Aorta (tissue), 5 donors: ENCODE data around the gene ZBTB22. TPM values are rescaled to one million over a fixed set of nuclear protein-coding genes. Genes with fewer than 3 reads are reported as not detected.
A peak's percentile ranks its signal among the peaks of the same experiment; 100 is the strongest.

Experiments used
- ATAC-seq: fragments of 200-7000 bp; cut with Tn5 transposase; one replicate; pipeline ENCODE4 v1.9.1; 2022; ENCODE audit warnings: moderate library complexity; ENCODE audit not compliant: low FRiP score
- DNase-seq, 2 donors: peaks; one replicate each; pipeline ENCODE4 v3.0.0-alpha.2; 2020
- H3K27ac ChIP-seq, 2 donors: one replicate each; pipeline ENCODE4 v1.5.1; 2013; ENCODE audit warnings: low read length in 2 of 2, mild to moderate bottlenecking in 2 of 2, moderate library complexity in 2 of 2, control low read depth in 1 of 2, inconsistent platforms in 1 of 2, low read depth in 1 of 2
- H3K27me3 ChIP-seq, 2 donors: one replicate each; pipeline ENCODE4 v1.6.1; 2013; ENCODE audit warnings: control low read depth in 1 of 2, low read length in 1 of 2, mild to moderate bottlenecking in 1 of 2, moderate library complexity in 1 of 2; ENCODE audit not compliant: insufficient read depth in 2 of 2, control insufficient read depth in 1 of 2
- H3K36me3 ChIP-seq, 2 donors: one replicate each; pipeline ENCODE4 v1.6.1; 2013; ENCODE audit warnings: control low read depth in 1 of 2, low read length in 1 of 2, mild to moderate bottlenecking in 1 of 2; ENCODE audit not compliant: insufficient read depth in 2 of 2, control insufficient read depth in 1 of 2
- H3K4me1 ChIP-seq, 2 donors: one replicate each; pipeline ENCODE4 v1.6.1; 2013; ENCODE audit warnings: low read length in 2 of 2, control low read depth in 1 of 2, mild to moderate bottlenecking in 1 of 2, moderate library complexity in 1 of 2; ENCODE audit not compliant: insufficient read depth in 2 of 2, control insufficient read depth in 1 of 2
- H3K4me3 ChIP-seq, 2 donors: one replicate each; pipeline ENCODE4 v1.5.1; 2013; ENCODE audit warnings: low read length in 2 of 2, control low read depth in 1 of 2, mild to moderate bottlenecking in 1 of 2
- H3K9me3 ChIP-seq: one replicate; pipeline ENCODE4 v1.6.1; 2013; ENCODE audit warnings: mild to moderate bottlenecking, low read length; ENCODE audit not compliant: control insufficient read depth
- WGBS, 2 donors: extraction: QIAGEN DNeasy Blood & Tissue Kit; methylation state at CpG; one replicate each; pipeline ENCODE4 v1.1.7; 2013; 5-methylcytosine and 5-hydroxymethylcytosine counted together
- intact Hi-C, 2 donors: fragments of 100-400 bp; cut with DNase I; formaldehyde crosslinking; loops; one replicate each; pipeline versions ENCODE4 v1.14.2 to v1.15.0; 2022
- microRNA-seq, 2 donors: library from miRNA; unstranded; fragments of <30 nt; microRNA quantifications; one replicate each; pipeline ENCODE4 v1.2.0, GENCODE V29; 2020
- polyA plus RNA-seq, 2 donors: library from polyadenylated mRNA; stranded (reverse); fragments of 200-250 nt; gene quantifications; one replicate each; pipeline ENCODE4 v1.2.3, GENCODE V29; 2013
- total RNA-seq, 2 donors: library from RNA; stranded (reverse); fragmentation: NEBNext Ultra II Directional; extraction: Animal tissue kit (Norgen Biotek cat#: 25700); gene quantifications; one replicate each; pipeline ENCODE4 v1.2.1, GENCODE V29; 2021
- donor health status: healthy with polysubstance abuse.
- donor health status: Bipolar disorder and iron deficiency.
- donor health status: DM: no; HTN: no; CAD: no.
- donor health status: DM: no; HTN: no; CAD: no.
- donor health status: DM: yes; HTN: yes; CAD: no.

The ZBTB22 gene
- total and polyA plus RNA-seq, 4 donors: 6.4 to 21.3 (median 18.2) TPM

DNA sequence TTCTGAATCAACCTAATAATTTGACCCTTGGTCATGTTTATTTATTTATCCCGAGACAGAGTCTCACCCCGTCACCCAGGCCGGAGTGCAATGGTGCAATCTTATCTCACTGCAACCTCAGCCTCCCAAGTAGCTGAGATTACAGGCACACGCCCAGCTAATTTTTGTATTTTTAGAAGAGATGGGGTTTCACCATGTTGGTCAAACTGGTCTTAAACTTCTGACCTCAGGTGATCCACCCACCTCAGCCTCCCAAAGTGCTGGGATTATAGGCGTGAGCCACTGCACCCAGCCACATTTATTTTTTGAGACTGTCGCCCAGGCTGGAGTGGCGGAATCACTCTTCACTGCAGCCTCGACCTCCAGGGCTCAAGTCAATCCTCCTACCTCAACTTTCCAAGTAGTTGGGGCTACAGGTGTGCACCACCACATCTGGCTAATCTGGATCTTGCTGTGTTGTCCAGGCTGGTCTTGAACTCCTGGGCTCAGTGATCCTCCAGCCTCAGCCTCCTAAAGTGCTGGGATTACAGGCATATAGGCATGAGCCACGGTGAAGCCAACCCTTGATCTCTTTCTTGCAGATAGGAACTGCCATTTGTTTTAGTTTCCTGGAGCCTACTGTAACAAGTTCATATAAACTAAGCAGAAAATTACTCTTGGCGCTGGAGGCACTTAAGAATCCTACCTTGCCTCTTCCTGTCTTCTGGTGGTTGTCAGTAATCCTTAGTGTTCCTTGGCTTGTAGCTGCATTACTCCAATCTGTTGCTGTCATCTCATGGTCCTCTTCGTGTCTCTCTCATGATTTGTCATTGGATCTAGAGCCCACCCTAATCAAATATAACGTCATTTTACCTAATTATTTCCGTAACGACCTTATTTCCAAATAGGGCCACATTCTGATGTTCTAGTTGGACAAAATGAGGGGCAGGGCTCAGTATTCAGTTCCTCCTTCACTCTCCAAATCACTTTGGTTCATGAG, 43.3 kb downstream of the ZBTB22 start:
- Histone ChIP-seq H3K4me1 (no peaks in the 10 kb centered on the region), H3K36me3 (no peaks in the 10 kb centered on the region), H3K4me3 (no peak overlapping the region), H3K27me3 (no peaks in the 10 kb centered on the region), H3K27ac (no peak overlapping the region), H3K9me3 (no peaks in the 10 kb centered on the region)
- peak; percentile 36 to 40 for DNase-seq
- WGBS, 2 donors: 67 to 71% methylated on average over 14 of the region's 14 CpGs
- ATAC-seq: no peak
- intact Hi-C loops: no loop called here

DNA sequence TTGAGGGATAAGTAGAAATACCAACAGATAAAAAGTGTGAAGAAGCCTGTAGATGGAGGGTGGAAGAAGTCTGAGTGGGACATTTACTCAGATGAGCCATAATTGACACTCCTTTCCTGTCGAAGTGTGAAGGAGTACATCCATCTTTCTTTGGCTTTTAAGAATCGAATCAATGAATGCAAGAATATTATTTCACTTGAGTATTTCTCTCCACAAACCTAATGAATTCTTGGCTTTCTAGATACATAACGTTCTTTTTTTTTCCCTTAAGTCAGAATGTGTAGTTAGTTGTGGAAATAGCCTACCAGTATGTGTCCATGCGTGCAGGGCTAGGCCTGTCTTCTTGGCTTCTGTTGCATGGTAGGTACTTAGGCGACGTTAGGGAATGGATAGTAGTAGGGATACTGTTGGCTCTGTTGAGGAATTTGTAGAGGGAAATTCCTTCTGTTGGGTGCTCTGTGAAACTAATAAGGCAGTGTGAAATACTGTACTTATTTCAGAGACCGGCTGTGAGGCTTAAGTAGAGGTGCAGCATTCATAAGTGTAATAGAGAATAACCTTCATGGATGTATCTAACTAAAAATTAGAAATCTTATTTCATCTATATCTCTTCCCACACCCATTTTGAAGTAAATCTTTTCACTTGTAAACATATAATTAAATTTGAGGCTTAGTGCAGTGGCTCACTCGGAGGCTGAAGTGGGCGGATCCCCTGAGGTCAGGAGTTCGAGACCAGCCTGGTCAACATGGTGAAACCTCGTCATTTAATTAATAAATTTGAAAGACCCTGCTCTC, 44.2 kb downstream of the ZBTB22 start:
- no peaks in the 10 kb centered on the region for H3K4me1 ChIP-seq
- DNase-seq (peak in 1 of 2 donors; percentile 11), ATAC-seq (no peak)
- H3K27me3 ChIP-seq: no peaks in the 10 kb centered on the region
- no peak overlapping the region for H3K27ac ChIP-seq
- H3K9me3 ChIP-seq: no peaks in the 10 kb centered on the region
- intact Hi-C loops: no loop called here
- WGBS, 2 donors: 68 to 70% methylated on average over 11 of the region's 11 CpGs
- no peak overlapping the region for H3K4me3 ChIP-seq
- H3K36me3 ChIP-seq: no peaks in the 10 kb centered on the region

DNA sequence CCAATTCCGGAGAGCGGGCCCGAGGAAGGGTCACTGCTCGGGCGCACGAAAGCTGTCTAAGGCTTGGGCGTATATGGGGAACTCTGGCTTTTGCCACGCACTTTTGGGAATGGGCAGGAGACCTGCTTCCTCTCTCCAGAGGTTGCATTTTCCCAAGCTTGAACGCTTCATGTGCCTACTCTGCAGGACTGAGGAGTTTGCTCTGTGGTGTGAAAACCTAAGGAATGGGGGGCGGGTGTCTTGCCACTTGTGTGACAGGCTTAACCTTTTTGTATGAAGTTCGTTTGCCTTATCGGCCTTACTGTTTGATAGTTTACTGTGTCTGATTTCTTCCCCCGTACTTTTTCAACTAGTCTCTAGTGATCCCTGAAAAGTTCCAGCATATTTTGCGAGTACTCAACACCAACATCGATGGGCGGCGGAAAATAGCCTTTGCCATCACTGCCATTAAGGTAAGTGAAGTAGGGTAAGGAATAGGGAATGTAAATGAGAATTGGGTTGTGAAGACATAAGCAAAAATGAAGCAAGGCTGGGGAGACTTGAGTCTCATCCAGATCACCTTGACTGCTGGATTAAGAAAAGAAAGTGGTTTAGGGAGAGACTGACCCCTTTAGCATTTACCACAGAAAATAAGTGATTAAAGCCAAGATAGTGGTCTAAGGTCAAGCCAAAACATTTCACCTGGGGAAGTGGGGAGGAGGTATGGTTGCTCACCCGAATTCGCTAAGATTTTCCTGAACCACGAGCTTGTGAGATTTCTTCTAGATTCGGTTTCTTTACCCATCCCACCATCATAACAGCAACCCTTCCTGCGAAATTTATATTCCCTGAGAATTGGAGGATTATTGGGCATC, 45.0 kb downstream of the ZBTB22 start:
- Histone ChIP-seq H3K27ac (peak overlapping the region in 1 of 2 donors; percentile 68), H3K4me1 (no peaks in the 10 kb centered on the region), H3K36me3 (no peaks in the 10 kb centered on the region), H3K4me3 (peak overlapping the region; percentile 41 to 53), H3K9me3 (no peaks in the 10 kb centered on the region), H3K27me3 (no peaks in the 10 kb centered on the region)
- intact Hi-C loops: no loop called here
- DNase-seq (no peak), ATAC-seq (peak; percentile 30)
- 12 to 14% methylated on average over 22 of the region's 22 CpGs for WGBS, 2 donors

DNA sequence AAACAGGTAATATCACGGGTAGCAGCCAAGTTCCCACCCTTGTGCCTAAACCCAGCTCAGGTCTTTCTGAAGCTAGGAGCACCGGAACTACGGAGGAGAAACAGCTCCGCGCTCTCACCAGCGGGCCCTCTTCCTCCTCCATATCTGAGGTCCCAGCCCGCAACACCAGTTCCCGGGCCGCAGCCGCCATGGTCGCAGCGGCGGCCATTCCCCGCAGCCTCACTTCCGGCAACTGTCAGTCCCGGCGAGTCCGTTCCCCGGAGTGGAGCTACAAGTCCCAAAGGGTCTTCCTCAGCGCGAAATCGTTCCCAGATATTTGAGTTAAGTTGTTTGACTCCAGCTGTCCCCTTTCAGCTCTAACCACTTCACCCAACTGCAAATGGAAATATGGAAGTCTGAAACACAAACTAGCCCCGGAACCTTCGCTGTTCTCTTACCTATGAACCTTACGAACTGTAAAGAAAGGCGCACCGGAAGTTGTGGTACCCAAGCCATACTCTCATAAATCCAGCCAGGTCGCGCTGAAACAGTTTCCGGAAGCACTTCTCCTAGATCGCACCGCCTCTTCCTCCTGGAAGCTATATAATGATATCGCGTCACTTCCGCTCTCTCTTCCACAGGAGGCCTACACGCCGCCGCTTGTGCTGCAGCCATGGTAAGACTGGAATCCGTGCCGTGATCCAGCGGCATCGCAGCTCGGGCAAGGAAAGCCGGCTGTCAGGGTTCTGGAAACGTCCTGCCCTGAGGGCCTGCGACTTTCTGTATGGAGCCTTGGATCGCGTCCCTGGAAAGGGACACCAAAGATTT, 45.9 kb downstream of the ZBTB22 start, which contains the start of the genes RPS18 and VPS52:
Gene RPS18 (plus strand): TSS at position 608 of the 807 bp plus-strand sequence. CDS start 45 bp downstream, at position 653.
Gene VPS52 (minus strand): TSS at position 409 of the 807 bp plus-strand sequence. CDS start 201 bp downstream, at position 208.
- 0% methylated on average over 48 of the region's 48 CpGs for WGBS, 2 donors

DNA sequence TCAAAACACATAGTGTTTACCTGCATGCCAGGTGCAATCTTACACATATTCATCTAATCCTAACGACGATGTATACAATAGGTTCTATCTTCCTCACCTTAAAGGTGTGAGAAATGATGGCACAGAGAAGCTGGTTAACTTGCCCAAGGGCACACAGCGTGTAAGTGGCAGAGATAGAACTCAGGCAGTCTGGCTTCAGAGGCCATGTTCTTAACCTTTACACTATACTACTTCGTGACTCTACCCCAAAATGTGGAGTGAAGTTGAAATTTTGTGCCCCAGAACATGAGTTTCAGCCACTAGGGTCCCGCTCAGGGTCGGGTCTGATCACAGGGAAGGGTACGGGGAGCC, 46.5 kb downstream of the ZBTB22 start:
- intact Hi-C loops: no loop called here
- H3K4me1 ChIP-seq: no peaks in the 10 kb centered on the region
- H3K9me3 ChIP-seq: no peaks in the 10 kb centered on the region
- no peaks in the 10 kb centered on the region for H3K27me3 ChIP-seq
- 2% methylated on average over 7 of the region's 7 CpGs for WGBS, 2 donors
- ATAC-seq (no peak), DNase-seq (no peak)
- H3K36me3 ChIP-seq: peaks cover 0 to 3% of the 10 kb centered on the region in 2 donors
- H3K4me3 ChIP-seq: peak overlapping the region; percentile 63 to 84
- H3K27ac ChIP-seq: peak overlapping the region; percentile 56 to 67

More for the DNA sequence above, 45.9 kb downstream of the ZBTB22 start, which contains the start of the genes RPS18 and VPS52:
- intact Hi-C loops: no loop called here
- H3K27ac ChIP-seq: peak within 1 kb of the TSS; percentile 67 to 68
- no peaks in the 10 kb centered on the region for H3K4me1 ChIP-seq
- no peaks in the 10 kb centered on the region for H3K9me3 ChIP-seq
- ATAC-seq (peak; percentile 96), DNase-seq (peak; percentile 93 to 95)
- H3K36me3 ChIP-seq: peaks cover 0 to 3% of the 10 kb centered on the region in 2 donors
- no peaks in the 10 kb centered on the region for H3K27me3 ChIP-seq
- peak within 1 kb of the TSS; percentile 63 to 84 for H3K4me3 ChIP-seq

Small RNA genes within 50 kb of the gene (microRNA-seq; reads per million reads assigned to microRNA genes)
- 0 to 0.99 reads per million in 2 donors for gene MIR6834
- gene MIR6873: 0 reads per million in 2 donors

Other genes with a start within 250 kb of the ZBTB22 start
- gene HLA-DPA1, start 244.1 kb downstream of the ZBTB22 start, total RNA-seq: 100 to 1,000 TPM; 122 to 203 TPM
- gene HLA-DPA1, start 244.1 kb downstream of the ZBTB22 start, polyA plus RNA-seq: 10 to 100 TPM; 18.6 to 74.9 TPM
- gene HLA-DPB1, start 241.8 kb downstream of the ZBTB22 start, total RNA-seq: 100 to 1,000 TPM in 1 of 2 donors, 10 to 100 TPM in 1; 98.9 to 215 TPM
- 100 to 1,000 TPM in 1 of 2 donors, 10 to 100 TPM in 1; 45.4 to 113 TPM for gene HLA-DPB1, start 241.8 kb downstream of the ZBTB22 start, polyA plus RNA-seq
- 1 to 10 TPM; 1.6 to 1.7 TPM for gene COL11A2, start 125.3 kb downstream of the ZBTB22 start, total RNA-seq
- gene COL11A2, start 125.3 kb downstream of the ZBTB22 start, polyA plus RNA-seq: 1 to 10 TPM in 1 of 2 donors, under 1 TPM in 1; 0.13 to 3.6 TPM
- 10 to 100 TPM; 51.6 to 55.4 TPM for gene RXRB, start 117.1 kb downstream of the ZBTB22 start, total RNA-seq
- gene RXRB, start 117.1 kb downstream of the ZBTB22 start, polyA plus RNA-seq: 100 to 1,000 TPM in 1 of 2 donors, 10 to 100 TPM in 1; 14.1 to 120 TPM
- 10 to 100 TPM; 86.9 to 90.3 TPM for gene SLC39A7, start 116.9 kb downstream of the ZBTB22 start, total RNA-seq
- 100 to 1,000 TPM in 1 of 2 donors, 10 to 100 TPM in 1; 59.7 to 102 TPM for gene SLC39A7, start 116.9 kb downstream of the ZBTB22 start, polyA plus RNA-seq
- 1 to 10 TPM; 2.7 to 4.4 TPM for gene HSD17B8, start 113.1 kb downstream of the ZBTB22 start, total RNA-seq
- gene HSD17B8, start 113.1 kb downstream of the ZBTB22 start, polyA plus RNA-seq: 1 to 10 TPM; 4.4 to 8.8 TPM
- 10 to 100 TPM; 34.1 to 38.1 TPM for gene RING1, start 109.2 kb downstream of the ZBTB22 start, total RNA-seq
- gene RING1, start 109.2 kb downstream of the ZBTB22 start, polyA plus RNA-seq: 10 to 100 TPM; 26.4 to 64.0 TPM
- gene VPS52, start 45.9 kb downstream of the ZBTB22 start, total RNA-seq: 10 to 100 TPM; 32.1 to 51.4 TPM
- gene VPS52, start 45.9 kb downstream of the ZBTB22 start, polyA plus RNA-seq: 10 to 100 TPM; 16.0 to 66.6 TPM
- gene RPS18, start 45.7 kb downstream of the ZBTB22 start, total RNA-seq: 1,000 to 10,000 TPM; 1,497 to 1,720 TPM
- gene RPS18, start 45.7 kb downstream of the ZBTB22 start, polyA plus RNA-seq: 1,000 to 10,000 TPM; 4,066 to 5,431 TPM
- 10 to 100 TPM; 12.7 to 14.3 TPM for gene B3GALT4, start 40.6 kb downstream of the ZBTB22 start, total RNA-seq
- 10 to 100 TPM in 1 of 2 donors, 1 to 10 TPM in 1; 8.3 to 17.0 TPM for gene B3GALT4, start 40.6 kb downstream of the ZBTB22 start, polyA plus RNA-seq
- gene WDR46, start 28.5 kb downstream of the ZBTB22 start, total RNA-seq: 10 to 100 TPM; 40.6 TPM
- gene WDR46, start 28.5 kb downstream of the ZBTB22 start, polyA plus RNA-seq: 100 to 1,000 TPM in 1 of 2 donors, 10 to 100 TPM in 1; 24.5 to 143 TPM
- 10 to 100 TPM; 19.8 to 23.7 TPM for gene PFDN6, start 28.1 kb downstream of the ZBTB22 start, total RNA-seq
- 100 to 1,000 TPM in 1 of 2 donors, 10 to 100 TPM in 1; 71.4 to 114 TPM for gene PFDN6, start 28.1 kb downstream of the ZBTB22 start, polyA plus RNA-seq
- gene RGL2, start 18.8 kb downstream of the ZBTB22 start, total RNA-seq: 100 to 1,000 TPM in 1 of 2 donors, 10 to 100 TPM in 1; 71.5 to 107 TPM
- 100 to 1,000 TPM in 1 of 2 donors, 10 to 100 TPM in 1; 20.3 to 178 TPM for gene RGL2, start 18.8 kb downstream of the ZBTB22 start, polyA plus RNA-seq
- gene TAPBP, start 3.7 kb downstream of the ZBTB22 start, total RNA-seq: 100 to 1,000 TPM in 1 of 2 donors, 10 to 100 TPM in 1; 73.9 to 113 TPM
- gene TAPBP, start 3.7 kb downstream of the ZBTB22 start, polyA plus RNA-seq: 10 to 100 TPM; 12.5 to 34.7 TPM
- gene DAXX, start 5.2 kb upstream of the ZBTB22 start, total RNA-seq: 10 to 100 TPM; 36.6 to 40.7 TPM
- gene DAXX, start 5.2 kb upstream of the ZBTB22 start, polyA plus RNA-seq: 10 to 100 TPM; 21.5 to 31.5 TPM
- gene KIFC1, start 74.1 kb upstream of the ZBTB22 start, total RNA-seq: 1 to 10 TPM; 1.3 to 2.0 TPM
- 1 to 10 TPM in 1 of 2 donors, not detected in 1; 1.5 TPM for gene KIFC1, start 74.1 kb upstream of the ZBTB22 start, polyA plus RNA-seq
- gene PHF1, start 93.3 kb upstream of the ZBTB22 start, total RNA-seq: 10 to 100 TPM; 86.4 to 92.8 TPM
- 100 to 1,000 TPM in 1 of 2 donors, 10 to 100 TPM in 1; 49.8 to 218 TPM for gene PHF1, start 93.3 kb upstream of the ZBTB22 start, polyA plus RNA-seq
- 100 to 1,000 TPM in 1 of 2 donors, 10 to 100 TPM in 1; 89.9 to 111 TPM for gene CUTA, start 100.4 kb upstream of the ZBTB22 start, total RNA-seq
- gene CUTA, start 100.4 kb upstream of the ZBTB22 start, polyA plus RNA-seq: 100 to 1,000 TPM; 120 to 191 TPM
- 10 to 100 TPM; 31.7 to 39.4 TPM for gene SYNGAP1, start 102.3 kb upstream of the ZBTB22 start, total RNA-seq
- 10 to 100 TPM in 1 of 2 donors, 1 to 10 TPM in 1; 4.4 to 16.4 TPM for gene SYNGAP1, start 102.3 kb upstream of the ZBTB22 start, polyA plus RNA-seq
- 1 to 10 TPM; 3.0 to 4.2 TPM for gene ZBTB9, start 136.8 kb upstream of the ZBTB22 start, total RNA-seq
- gene ZBTB9, start 136.8 kb upstream of the ZBTB22 start, polyA plus RNA-seq: 1 to 10 TPM; 1.4 to 1.5 TPM